ENCODE data around the gene COL11A2. TPM values are rescaled to one million over a fixed set of nuclear protein-coding genes. Genes with fewer than 3 reads are reported as not detected.

COL11A2 gene
- polyA plus RNA-seq, 1 of the 3 experiments (the other 2 are of a cell fraction), result 0.99 TPM

GRCh38 chr6:33211136-33211535, 18.9 kb upstream of the COL11A2 start:
- Histone ChIP-seq H3K9me3 (no peaks in the 10 kb centered on the region), H3K9me2 (no peaks in the 10 kb centered on the region), H2AFZ (ENCODE audit: low read depth) (no peak overlapping the region), H4K20me1 (ENCODE audit: insufficient read depth) (no peaks in the 10 kb centered on the region), H3K4me3 (ENCODE audit: low read depth in 2 of 2, low read length in 1 of 2) (no peak overlapping the region), H3F3A (replicated peaks; ENCODE audit: insufficient read depth) (peaks cover 9% of the 10 kb centered on the region), H3K27ac (ENCODE audit: low read depth in 2 of 2, low read length in 1 of 2) (no peak overlapping the region), H3K36me3 (replicated peaks in 1 of 2; ENCODE audit: control insufficient read depth in 1 of 2, insufficient read depth in 2 of 2, low read length in 1 of 2) (peaks cover 10 to 19% of the 10 kb centered on the region in 2 experiments), H3K4me2 (no peak overlapping the region), H3K4me1 (ENCODE audit: control insufficient read depth in 1 of 2, insufficient read depth in 2 of 2, low read depth in 1 of 2, low read length in 1 of 2) (peaks cover 9 to 33% of the 10 kb centered on the region in 2 experiments; a peak in 3 of 4 replicates), H3K27me3 (ENCODE audit: insufficient read depth) (no peaks in the 10 kb centered on the region), H3K9ac (no peak overlapping the region), H3K79me2 (ENCODE audit: insufficient read depth) (peaks cover 14% of the 10 kb centered on the region; the same call in 1 of the 2 replicates)
- CTCF ChIA-PET, result interaction anchor here (2.7 to 3.5 kb wide), 2 partner anchors 38 to 50 kb away, joined by 9 to 14 read pairs; no protein-coding TSS in a partner anchor
- peak; percentile 11 for DNase-seq
- WGBS (ENCODE audit: low lambda C conversion rate), result 89% methylated on average over 14 of the region's 17 CpGs
- TF ChIP-seq IRF3 (IDR thresholded peaks at IDR 0.05; ENCODE audit: low read depth, low read length) (no peak), USF1 (IDR thresholded peaks at IDR 0.05; ENCODE audit: borderline replicate concordance, low read depth) (no peak), RCOR1 (IDR thresholded peaks at IDR 0.05; ENCODE audit: low read length) (no peak), CHD2 (IDR thresholded peaks at IDR 0.05; ENCODE audit: low read length, partially characterized antibody) (no peak), RAD21 (IDR thresholded peaks at IDR 0.05; ENCODE audit: low read length) (no peak), JUND (IDR thresholded peaks at IDR 0.05) (no peak), MAX (IDR thresholded peaks at IDR 0.05; ENCODE audit: low read depth) (no peak), TCF12 (IDR thresholded peaks at IDR 0.05) (no peak), TAF1 (IDR thresholded peaks at IDR 0.05; ENCODE audit: borderline replicate concordance, low read depth, low read length) (no peak), RXRA (IDR thresholded peaks at IDR 0.05; ENCODE audit: borderline replicate concordance, low read depth) (no peak), FOXM1 (IDR thresholded peaks at IDR 0.05; ENCODE audit: low read depth) (no peak)
- POLR2A ChIA-PET, result interaction anchor here (0.6 kb wide), 1 partner anchor 43 kb away, joined by 3 read pairs; no protein-coding TSS in a partner anchor

GRCh38 chr6:33209856-33210255, 17.6 kb upstream of the COL11A2 start:
- Histone ChIP-seq H4K20me1 (ENCODE audit: insufficient read depth) (no peaks in the 10 kb centered on the region), H3K27ac (ENCODE audit: low read depth in 2 of 2, low read length in 1 of 2) (no peak overlapping the region), H2AFZ (ENCODE audit: low read depth) (no peak overlapping the region), H3K4me1 (ENCODE audit: control insufficient read depth in 1 of 2, insufficient read depth in 2 of 2, low read depth in 1 of 2, low read length in 1 of 2) (peaks cover 20 to 41% of the 10 kb centered on the region in 2 experiments; a peak in 3 of 4 replicates), H3F3A (replicated peaks; ENCODE audit: insufficient read depth) (peaks cover 13% of the 10 kb centered on the region), H3K79me2 (ENCODE audit: insufficient read depth) (peaks cover 14% of the 10 kb centered on the region; the same call in 1 of the 2 replicates), H3K9me3 (no peaks in the 10 kb centered on the region), H3K9ac (no peak overlapping the region), H3K27me3 (ENCODE audit: insufficient read depth) (no peaks in the 10 kb centered on the region), H3K36me3 (replicated peaks in 1 of 2; ENCODE audit: control insufficient read depth in 1 of 2, insufficient read depth in 2 of 2, low read length in 1 of 2) (peaks cover 10 to 19% of the 10 kb centered on the region in 2 experiments), H3K4me2 (no peak overlapping the region), H3K4me3 (ENCODE audit: low read depth in 2 of 2, low read length in 1 of 2) (no peak overlapping the region), H3K9me2 (no peaks in the 10 kb centered on the region)
- POLR2A ChIA-PET, result no interaction called here
- 95% methylated on average over 10 of the region's 10 CpGs for WGBS (ENCODE audit: low lambda C conversion rate)
- TF ChIP-seq PBX3 (IDR thresholded peaks at IDR 0.05) (no peak), CHD2 (IDR thresholded peaks at IDR 0.05; ENCODE audit: low read length, partially characterized antibody) (no peak), RAD21 (IDR thresholded peaks at IDR 0.05; ENCODE audit: low read length) (no peak), POLR2AphosphoS5 (IDR thresholded peaks at IDR 0.05; ENCODE audit: low read depth, low read length) (no peak), GABPA (IDR thresholded peaks at IDR 0.05; ENCODE audit: low read depth) (no peak), REST (IDR thresholded peaks at IDR 0.05; ENCODE audit: low read depth, low read length) (no peak), EP300 (IDR thresholded peaks at IDR 0.05; ENCODE audit: borderline replicate concordance in 1 of 2, low read depth in 1 of 2, low read length in 1 of 2) (no peak), FOXM1 (IDR thresholded peaks at IDR 0.05; ENCODE audit: low read depth) (no peak), EZH2phosphoT487 (IDR thresholded peaks at IDR 0.05; ENCODE audit: borderline replicate concordance, low read depth) (no peak), IRF3 (IDR thresholded peaks at IDR 0.05; ENCODE audit: low read depth, low read length) (no peak), NRF1 (IDR thresholded peaks at IDR 0.05; ENCODE audit: low read depth, low read length) (no peak)
- DNase-seq, result no peak
- CTCF ChIA-PET, result interaction anchor here (3.4 to 3.5 kb wide), 2 partner anchors 11 to 39 kb away, joined by 14 to 27 read pairs; no protein-coding TSS in a partner anchor

Measured in SK-N-SH (cell line).